DND-41 (cell line): ENCODE measurements around the gene ARMCX4.

ENCODE experiments used
- CTCF ChIP-seq: IDR thresholded peaks from 2 replicates; pipeline ENCODE4 v1.5.1; 2012; ENCODE audit warnings: borderline replicate concordance, low read length, moderate library complexity, mild to moderate bottlenecking; ENCODE audit not compliant: poor library complexity, severe bottlenecking; ENCODE audit errors: extremely low read depth
- EZH2 ChIP-seq: IDR thresholded peaks from 3 replicates; pipeline ENCODE4 v1.6.1; 2012; ENCODE audit warnings: borderline replicate concordance, low read depth, mild to moderate bottlenecking, moderate library complexity, low read length, inconsistent platforms; ENCODE audit not compliant: severe bottlenecking

GRCh38 chrX:101450085-101450484 is 35.2 kb upstream of the ARMCX4 start:
- TF ChIP-seq CTCF (no peak), EZH2 (no peak)
